Kidney (tissue), 14 donors: ENCODE results near the gene DELE1. TPM values are rescaled to one million over a fixed set of nuclear protein-coding genes. Genes with fewer than 3 reads are reported as not detected.

Source experiments
- DNase-seq, 5 donors: peaks; one replicate each; pipeline ENCODE4 v3.0.0-alpha.2; 2013 to 2020
- FAIRE-seq: peaks from 2 replicates; lab custom pipeline; 2012; peaks lifted over from hg19 to GRCh38; lab: Jason Lieb, UNC
- H3K27ac ChIP-seq, 2 donors: one replicate each; pipeline ENCODE4 v1.7.0; 2013; ENCODE audit warnings: low read depth in 2 of 2, low read length in 2 of 2, inconsistent platforms in 1 of 2
- H3K27me3 ChIP-seq: one replicate; pipeline ENCODE4 v1.7.1; 2013; ENCODE audit warnings: low read length, inconsistent platforms; ENCODE audit not compliant: control insufficient read depth, insufficient read depth
- H3K36me3 ChIP-seq, 3 donors: one replicate each; pipeline versions ENCODE4 v1.7.0 to v1.7.1; 2013; ENCODE audit warnings: low read length in 3 of 3, control low read depth in 1 of 3, inconsistent platforms in 1 of 3; ENCODE audit not compliant: insufficient read depth in 3 of 3, control insufficient read depth in 2 of 3
- H3K4me1 ChIP-seq, 3 donors: one replicate each; pipeline versions ENCODE4 v1.7.0 to v1.7.1; 2013; ENCODE audit warnings: low read length in 3 of 3, inconsistent platforms in 1 of 3, low read depth in 1 of 3; ENCODE audit not compliant: control insufficient read depth in 2 of 3, insufficient read depth in 2 of 3
- H3K4me3 ChIP-seq, 3 donors: one replicate each; pipeline versions ENCODE4 v1.7.0 to v1.8.1; 2013; ENCODE audit warnings: low read length in 3 of 3, control low read depth in 1 of 3, inconsistent platforms in 1 of 3
- H3K9ac ChIP-seq, 3 donors: one replicate each; pipeline versions ENCODE4 v1.7.0 to v1.7.1; 2013; ENCODE audit warnings: low read length in 3 of 3, control low read depth in 1 of 3, inconsistent platforms in 1 of 3
- H3K9me3 ChIP-seq, 3 donors: one replicate each; pipeline versions ENCODE4 v1.7.0 to v1.7.1; 2013; ENCODE audit warnings: low read length in 3 of 3, control low read depth in 1 of 3, inconsistent platforms in 1 of 3; ENCODE audit not compliant: control insufficient read depth in 2 of 3, insufficient read depth in 1 of 3
- CTCF ChIP-seq: IDR thresholded peaks from 3 replicates; pipeline ENCODE4 v1.5.1; 2012; ENCODE audit warnings: mild to moderate bottlenecking, moderate library complexity, borderline replicate concordance; ENCODE audit not compliant: insufficient read depth; ENCODE audit errors: extremely low read depth
- intact Hi-C: fragments of 100-400 bp; cut with DNase I; formaldehyde crosslinking; loops from one replicate; pipeline ENCODE4 v1.11.1; 2022
- polyA plus RNA-seq: library from polyadenylated mRNA; stranded (reverse); fragments of 350-450 nt; fragmentation: Illumina TruSeq; extraction: RNeasy Lipid Tissue Mini Kit (QIAGEN cat#74804); gene quantifications from one replicate; pipeline ENCODE4 v1.2.3, GENCODE V29; 2014; ENCODE audit warnings: low read depth, low replicate concordance; ENCODE audit not compliant: insufficient read depth
- total RNA-seq: library from RNA; stranded (reverse); fragmentation: NEBNext Ultra II Directional; extraction: Animal tissue kit (Norgen Biotek cat#: 25700); gene quantifications from one replicate; pipeline ENCODE4 v1.2.1, GENCODE V29; 2021
- donor health status: control.
- donor health status: control.
- donor health status: control.
- donor health status: control.
- donor health status: control.
- donor health status: DM: yes; HTN: yes; CAD: no.
- donor health status: Normal renal cell carcinoma (clear cell type).

DELE1 gene
- total and polyA plus RNA-seq, 2 donors from 2014 or later = 67.7 to 82.3 TPM

GRCh38 chr5:141982626-141983025, 59.0 kb downstream of the DELE1 start:
- Histone ChIP-seq H3K4me3 (no peak overlapping the region), H3K27ac (no peak overlapping the region), H3K9ac (no peak overlapping the region), H3K4me1 (peaks cover 0 to 6% (median 4%) of the 10 kb centered on the region in 3 donors), H3K9me3 (no peaks in the 10 kb centered on the region), H3K27me3 (no peaks in the 10 kb centered on the region), H3K36me3 (peaks cover 8 to 57% (median 42%) of the 10 kb centered on the region in 3 donors)
- FAIRE-seq (no peak), DNase-seq (no peak)
- intact Hi-C loops = no loop called here
- TF ChIP-seq CTCF = no peak

DNA sequence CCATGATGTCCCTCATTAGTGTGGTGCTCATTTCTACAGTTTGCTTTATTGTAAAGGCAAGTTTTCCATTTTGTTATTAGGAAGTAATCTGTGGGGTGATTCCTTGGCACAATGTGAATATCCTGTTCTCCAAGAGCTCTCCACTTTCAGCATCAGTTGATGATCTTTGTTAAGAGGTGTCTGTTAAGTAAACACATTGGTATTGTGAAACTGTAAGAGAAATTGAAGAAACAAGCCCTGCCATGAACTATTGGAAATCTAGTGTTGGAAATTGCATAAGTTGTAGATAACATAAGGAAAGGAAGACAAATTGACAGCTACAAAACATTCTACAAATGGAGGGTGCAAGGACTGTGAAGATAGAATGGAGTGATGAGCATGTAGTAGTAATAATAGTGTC, 62.4 kb downstream of the DELE1 start:
- DNase-seq (no peak), FAIRE-seq (no peak)
- Histone ChIP-seq H3K27me3 (no peaks in the 10 kb centered on the region), H3K4me1 (no peaks in the 10 kb centered on the region), H3K9me3 (no peaks in the 10 kb centered on the region), H3K4me3 (no peak overlapping the region), H3K36me3 (peaks cover 7 to 32% (median 32%) of the 10 kb centered on the region in 3 donors), H3K27ac (no peak overlapping the region), H3K9ac (no peak overlapping the region)
- TF ChIP-seq CTCF = no peak
- intact Hi-C loops = no loop called here

- intact Hi-C loops = loop anchor here (10.0 kb wide), 1 partner anchor 155 kb away; no protein-coding TSS in a partner anchor
- H3K9me3 ChIP-seq = no peaks in the 10 kb centered on the region
- no peak for TF ChIP-seq CTCF
- H3K4me1 ChIP-seq = no peaks in the 10 kb centered on the region
- DNase-seq = no peak
- no peak for FAIRE-seq
- no peak overlapping the region for H3K27ac ChIP-seq
- no peak overlapping the region for H3K9ac ChIP-seq
- no peak overlapping the region for H3K4me3 ChIP-seq
- no peaks in the 10 kb centered on the region for H3K27me3 ChIP-seq
- peaks cover 8 to 33% (median 32%) of the 10 kb centered on the region in 3 donors for H3K36me3 ChIP-seq
Measured at GRCh38 chr5:141989720-141990119, 66.0 kb downstream of the DELE1 start.

Other genes with a start within 250 kb of the DELE1 start
- gene ARAP3, start 241.6 kb upstream of the DELE1 start, total RNA-seq = 19.8 TPM
- 7.2 TPM for gene ARAP3, start 241.6 kb upstream of the DELE1 start, polyA plus RNA-seq
- 147 TPM for gene PCDH1, start 45.5 kb upstream of the DELE1 start, total RNA-seq
- 37.3 TPM for gene PCDH1, start 45.5 kb upstream of the DELE1 start, polyA plus RNA-seq
- 14.1 TPM for gene PCDH12, start 34.3 kb downstream of the DELE1 start, total RNA-seq
- gene PCDH12, start 34.3 kb downstream of the DELE1 start, polyA plus RNA-seq = 7.4 TPM
- 69.3 TPM for gene RNF14, start 45.2 kb downstream of the DELE1 start, total RNA-seq
- 53.5 TPM for gene RNF14, start 45.2 kb downstream of the DELE1 start, polyA plus RNA-seq
- 30.1 TPM for gene GNPDA1, start 89.2 kb downstream of the DELE1 start, total RNA-seq
- gene GNPDA1, start 89.2 kb downstream of the DELE1 start, polyA plus RNA-seq = 76.6 TPM
- 107 TPM for gene NDFIP1, start 184.9 kb downstream of the DELE1 start, total RNA-seq
- 92.8 TPM for gene NDFIP1, start 184.9 kb downstream of the DELE1 start, polyA plus RNA-seq